Measurements from ENCODE around the gene ADAMTS20.

- TF ChIP-seq POLR2A (IDR thresholded peaks at IDR 0.05; ENCODE audit: extremely low read depth, insufficient read length), result no peak
- TF ChIP-seq, protein P1, sequence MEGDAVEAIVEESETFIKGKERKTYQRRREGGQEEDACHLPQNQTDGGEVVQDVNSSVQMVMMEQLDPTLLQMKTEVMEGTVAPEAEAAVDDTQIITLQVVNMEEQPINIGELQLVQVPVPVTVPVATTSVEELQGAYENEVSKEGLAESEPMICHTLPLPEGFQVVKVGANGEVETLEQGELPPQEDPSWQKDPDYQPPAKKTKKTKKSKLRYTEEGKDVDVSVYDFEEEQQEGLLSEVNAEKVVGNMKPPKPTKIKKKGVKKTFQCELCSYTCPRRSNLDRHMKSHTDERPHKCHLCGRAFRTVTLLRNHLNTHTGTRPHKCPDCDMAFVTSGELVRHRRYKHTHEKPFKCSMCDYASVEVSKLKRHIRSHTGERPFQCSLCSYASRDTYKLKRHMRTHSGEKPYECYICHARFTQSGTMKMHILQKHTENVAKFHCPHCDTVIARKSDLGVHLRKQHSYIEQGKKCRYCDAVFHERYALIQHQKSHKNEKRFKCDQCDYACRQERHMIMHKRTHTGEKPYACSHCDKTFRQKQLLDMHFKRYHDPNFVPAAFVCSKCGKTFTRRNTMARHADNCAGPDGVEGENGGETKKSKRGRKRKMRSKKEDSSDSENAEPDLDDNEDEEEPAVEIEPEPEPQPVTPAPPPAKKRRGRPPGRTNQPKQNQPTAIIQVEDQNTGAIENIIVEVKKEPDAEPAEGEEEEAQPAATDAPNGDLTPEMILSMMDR (IDR thresholded peaks at IDR 0.05; ENCODE audit: low read depth, low read length), result no peak
Observed at GRCh38 chr12:43544703-43545102, 7.3 kb downstream of the ADAMTS20 start.
